DOHH2 (cell line): ENCODE results near the gene NT5C1A.

ENCODE experiments used
- H3F3A ChIP-seq: fragments of 200-600 bp; sonication (generic), shearing (Covaris generic); 2 replicates; pipeline ENCODE4 v1.6.0; 2016; ENCODE audit warnings: antibody characterized with exemption, mild to moderate bottlenecking; ENCODE audit not compliant: control insufficient read depth, insufficient read depth
- H3K27ac ChIP-seq: fragments of 200-600 bp; sonication (generic); 2 replicates; pipeline ENCODE4 v1.5.1; 2014; ENCODE audit warnings: low read depth, mild to moderate bottlenecking, low read length, moderate library complexity
- H3K27me3 ChIP-seq: fragments of 200-600 bp; sonication (generic); 2 replicates; pipeline ENCODE4 v1.6.1; 2014; ENCODE audit warnings: mild to moderate bottlenecking, low read length, mixed read lengths; ENCODE audit not compliant: control insufficient read depth
- H3K36me3 ChIP-seq: fragments of 200-600 bp; sonication (generic); 2 replicates; pipeline ENCODE4 v1.6.1; 2014; ENCODE audit warnings: mild to moderate bottlenecking, low read length, moderate library complexity, mixed read lengths; ENCODE audit not compliant: control insufficient read depth
- H3K4me1 ChIP-seq: fragments of 200-600 bp; sonication (generic); 2 replicates; pipeline ENCODE4 v1.6.1; 2014; ENCODE audit warnings: mild to moderate bottlenecking, low read length, mixed read lengths; ENCODE audit not compliant: control insufficient read depth
- H3K4me2 ChIP-seq: fragments of 200-600 bp; sonication (generic); 2 replicates; pipeline ENCODE4 v1.6.0; 2014; ENCODE audit warnings: mild to moderate bottlenecking, low read length, moderate library complexity
- H3K4me3 ChIP-seq: fragments of 200-600 bp; sonication (generic); 2 replicates; pipeline ENCODE4 v1.5.1; 2014; ENCODE audit warnings: mild to moderate bottlenecking, low read length, mixed read lengths
- H3K79me2 ChIP-seq: fragments of 200-600 bp; sonication (generic); 2 replicates; pipeline ENCODE4 v1.6.1; 2014; ENCODE audit warnings: mild to moderate bottlenecking, low read length, mixed read lengths; ENCODE audit not compliant: control insufficient read depth
- H3K9me2 ChIP-seq: fragments of 200-600 bp; sonication (generic); replicated peaks from 2 replicates; pipeline ENCODE4 v1.6.1; 2014; ENCODE audit warnings: mild to moderate bottlenecking, low read length, mixed read lengths; ENCODE audit not compliant: control insufficient read depth
- H3K9me3 ChIP-seq: fragments of 200-600 bp; sonication (generic); 2 replicates; pipeline ENCODE4 v1.6.1; 2014; ENCODE audit warnings: antibody characterized with exemption, low read length, mixed read lengths; ENCODE audit not compliant: control insufficient read depth, insufficient read depth
- H4K20me1 ChIP-seq: fragments of 200-600 bp; sonication (generic); 2 replicates; pipeline ENCODE4 v1.6.0; 2014; ENCODE audit warnings: low read depth, mild to moderate bottlenecking, antibody characterized with exemption, low read length, moderate library complexity; ENCODE audit not compliant: control insufficient read depth, insufficient read depth
- CTCF ChIP-seq: fragments of 200-600 bp; sonication (generic); IDR thresholded peaks from one replicate; pipeline ENCODE4 v1.5.1; 2014; ENCODE audit warnings: antibody characterized with exemption, mild to moderate bottlenecking, low read depth, low read length; ENCODE audit not compliant: poor library complexity, severe bottlenecking
- EZH2phosphoT487 ChIP-seq: fragments of 200-600 bp; sonication (generic); IDR thresholded peaks from 2 replicates; pipeline ENCODE4 v1.6.1; 2017; ENCODE audit warnings: borderline replicate concordance, mild to moderate bottlenecking, antibody characterized with exemption, low read length, moderate library complexity, mixed read lengths

Gene NT5C1A

GRCh38 chr1:39687243-39687642, 15.3 kb upstream of the NT5C1A start:
- Histone ChIP-seq H3K36me3 (no peaks in the 10 kb centered on the region), H4K20me1 (no peaks in the 10 kb centered on the region), H3K4me3 (no peak overlapping the region), H3K79me2 (no peaks in the 10 kb centered on the region), H3K27ac (no peak overlapping the region), H3F3A (no peaks in the 10 kb centered on the region), H3K4me1 (no peaks in the 10 kb centered on the region), H3K27me3 (peaks cover 31% of the 10 kb centered on the region), H3K9me2 (no peaks in the 10 kb centered on the region), H3K4me2 (no peak overlapping the region), H3K9me3 (no peaks in the 10 kb centered on the region)
- TF ChIP-seq EZH2phosphoT487, result no peak
- no peak for TF ChIP-seq CTCF

GRCh38 chr1:39685071-39685470, 13.2 kb upstream of the NT5C1A start:
- Histone ChIP-seq H3K27ac (no peak overlapping the region), H4K20me1 (no peaks in the 10 kb centered on the region), H3F3A (no peaks in the 10 kb centered on the region), H3K4me1 (peaks cover 4% of the 10 kb centered on the region; the same call in 1 of the 2 replicates), H3K9me3 (no peaks in the 10 kb centered on the region), H3K4me2 (no peak overlapping the region), H3K9me2 (no peaks in the 10 kb centered on the region), H3K27me3 (peaks cover 41% of the 10 kb centered on the region), H3K4me3 (no peak overlapping the region), H3K79me2 (no peaks in the 10 kb centered on the region), H3K36me3 (no peaks in the 10 kb centered on the region)
- TF ChIP-seq CTCF (no peak), EZH2phosphoT487 (no peak)

- TF ChIP-seq EZH2phosphoT487, result no peak
- no peak for TF ChIP-seq CTCF
- Histone ChIP-seq H3K4me3 (no peak overlapping the region), H3K4me2 (no peak overlapping the region), H3K36me3 (no peaks in the 10 kb centered on the region), H3K9me3 (no peaks in the 10 kb centered on the region), H3K4me1 (peaks cover 4% of the 10 kb centered on the region; the same call in 1 of the 2 replicates), H3K27me3 (peaks cover 48% of the 10 kb centered on the region), H3F3A (no peaks in the 10 kb centered on the region), H3K79me2 (no peaks in the 10 kb centered on the region), H3K9me2 (no peaks in the 10 kb centered on the region), H4K20me1 (no peaks in the 10 kb centered on the region), H3K27ac (no peak overlapping the region)
Observed at GRCh38 chr1:39684313-39684664, 12.4 kb upstream of the NT5C1A start.
